Fibroblast of skin of left biceps (primary cell): ENCODE results near the gene ZNF529.
A peak's percentile ranks its signal among the peaks of the same experiment; 100 is the strongest.
"Not testable (repeated sequence)": the region's sequence is repeated elsewhere in the genome, so short reads cannot be mapped to it uniquely, and the experiment has no call there.

Source experiments
- DNase-seq, 2 experiments: peaks; one replicate each; pipeline ENCODE4 v3.0.0-alpha.2; 2013; ENCODE audit warnings: low read depth in 2 of 2

Gene ZNF529

GRCh38 chr19:36573020-36573894 is at the start of gene ZNF529:
TSS of gene ZNF529 (minus strand) at chr19:36573292. CDS start at chr19:36572346, 946 bp downstream.
- DNase-seq = peak; percentile 52 to 55

GRCh38 chr19:36605877-36606478 is 32.9 kb upstream of the ZNF529 start:
- DNase-seq = no peak

- DNase-seq = peak; percentile 30 to 36
These were observed 32.2 kb upstream of the ZNF529 start, which contains the start of gene ZNF382 for GRCh38 chr19:36605101-36605876. TSS of gene ZNF382 (plus strand) at chr19:36605313. CDS start at chr19:36609915, 4,602 bp downstream.

GRCh38 chr19:36604656-36605100 is 31.6 kb upstream of the ZNF529 start:
- DNase-seq = no peak

- not testable (repeated sequence) for DNase-seq
These were observed 29.6 kb upstream of the ZNF529 start for GRCh38 chr19:36602681-36603080.

GRCh38 chr19:36579255-36579654 is 6.2 kb upstream of the ZNF529 start:
- DNase-seq = no peak

GRCh38 chr19:36577271-36577996 is 4.3 kb upstream of the ZNF529 start:
- no peak for DNase-seq

GRCh38 chr19:36574741-36575140 is 1.6 kb upstream of the ZNF529 start:
- no peak for DNase-seq

GRCh38 chr19:36573895-36574720 is 1.0 kb upstream of the ZNF529 start:
- DNase-seq = no peak

GRCh38 chr19:36572593-36573019 is 486 bp downstream of the ZNF529 start:
- DNase-seq = no peak

GRCh38 chr19:36564391-36564790 is 8.7 kb downstream of the ZNF529 start:
- DNase-seq = no peak

GRCh38 chr19:36547001-36547732 is 25.9 kb downstream of the ZNF529 start:
- no peak for DNase-seq

GRCh38 chr19:36528921-36529518 is 44.1 kb downstream of the ZNF529 start:
- no peak for DNase-seq

GRCh38 chr19:36528194-36528920 is 44.7 kb downstream of the ZNF529 start, which contains the start of gene ZNF260:
TSS of gene ZNF260 (minus strand) at chr19:36528271. CDS start at chr19:36515238, 13,033 bp downstream.
- DNase-seq = peak; percentile 92 to 93

GRCh38 chr19:36527873-36528193 is 45.3 kb downstream of the ZNF529 start:
- no peak for DNase-seq

- no peak for DNase-seq
These were observed 45.8 kb downstream of the ZNF529 start for GRCh38 chr19:36527341-36527740.

GRCh38 chr19:36526581-36526980 is 46.5 kb downstream of the ZNF529 start:
- no peak for DNase-seq

- DNase-seq = no peak
These were observed 48.5 kb downstream of the ZNF529 start for GRCh38 chr19:36524617-36525016.
